SU-DHL-6 (cell line): ENCODE data around the gene ZNF519.
"Not testable (repeated sequence)": the region's sequence is repeated elsewhere in the genome, so short reads cannot be mapped to it uniquely, and the experiment has no call there.

Source experiments
- EZH2phosphoT487 ChIP-seq: fragments of 200-600 bp; sonication (generic), shearing (Covaris generic); conservative IDR thresholded peaks from 2 replicates; pipeline ENCODE4 v1.6.1; 2018; ENCODE audit warnings: mild to moderate bottlenecking, antibody characterized with exemption, low read length, moderate library complexity, mixed read lengths
- TF ChIP-seq, protein P1 (sequence below): fragments of 200-600 bp; sonication (generic); IDR thresholded peaks from one replicate; pipeline ENCODE4 v1.5.1; 2017; ENCODE audit warnings: antibody characterized with exemption, mild to moderate bottlenecking, low read length, moderate library complexity; ENCODE audit not compliant: insufficient read depth, poor library complexity, severe bottlenecking

DNA sequence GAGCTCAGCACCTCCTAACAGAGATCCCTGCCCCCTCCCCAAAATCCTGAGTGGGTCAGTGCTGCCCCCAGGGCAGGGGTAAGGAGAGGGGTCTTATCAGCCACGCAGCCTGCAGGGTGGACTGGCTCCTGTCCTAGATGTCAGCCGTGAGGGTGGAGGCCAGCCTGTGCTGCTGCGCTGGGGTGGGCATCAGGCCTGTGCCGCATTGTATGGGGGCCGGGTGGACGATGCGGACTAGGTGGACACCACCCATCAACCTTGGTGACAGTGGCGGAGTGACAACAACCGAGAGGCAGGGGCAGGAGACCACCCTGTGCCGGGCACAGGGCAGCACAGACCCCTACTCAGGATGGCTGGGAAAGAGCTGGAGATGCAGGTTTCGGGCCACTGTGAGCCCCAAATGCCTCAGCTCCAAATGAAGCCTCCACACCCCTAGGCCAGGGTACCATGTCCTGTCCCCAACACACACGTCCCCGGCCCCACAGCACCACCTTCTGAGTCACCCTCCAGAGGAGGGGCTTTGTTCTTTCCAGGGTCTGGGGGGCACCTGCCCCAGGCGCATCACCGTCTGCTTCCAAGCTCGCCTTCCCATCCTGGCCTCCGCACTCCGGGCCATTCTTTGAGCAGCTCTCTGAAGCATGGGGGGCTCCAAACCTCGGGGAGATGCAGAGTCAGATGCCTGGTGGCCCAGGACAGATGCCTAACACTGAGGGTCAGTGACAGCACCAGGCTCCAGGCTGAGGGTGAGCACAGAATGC, 13.5 kb upstream of the ZNF519 start:
- TF ChIP-seq, protein P1, sequence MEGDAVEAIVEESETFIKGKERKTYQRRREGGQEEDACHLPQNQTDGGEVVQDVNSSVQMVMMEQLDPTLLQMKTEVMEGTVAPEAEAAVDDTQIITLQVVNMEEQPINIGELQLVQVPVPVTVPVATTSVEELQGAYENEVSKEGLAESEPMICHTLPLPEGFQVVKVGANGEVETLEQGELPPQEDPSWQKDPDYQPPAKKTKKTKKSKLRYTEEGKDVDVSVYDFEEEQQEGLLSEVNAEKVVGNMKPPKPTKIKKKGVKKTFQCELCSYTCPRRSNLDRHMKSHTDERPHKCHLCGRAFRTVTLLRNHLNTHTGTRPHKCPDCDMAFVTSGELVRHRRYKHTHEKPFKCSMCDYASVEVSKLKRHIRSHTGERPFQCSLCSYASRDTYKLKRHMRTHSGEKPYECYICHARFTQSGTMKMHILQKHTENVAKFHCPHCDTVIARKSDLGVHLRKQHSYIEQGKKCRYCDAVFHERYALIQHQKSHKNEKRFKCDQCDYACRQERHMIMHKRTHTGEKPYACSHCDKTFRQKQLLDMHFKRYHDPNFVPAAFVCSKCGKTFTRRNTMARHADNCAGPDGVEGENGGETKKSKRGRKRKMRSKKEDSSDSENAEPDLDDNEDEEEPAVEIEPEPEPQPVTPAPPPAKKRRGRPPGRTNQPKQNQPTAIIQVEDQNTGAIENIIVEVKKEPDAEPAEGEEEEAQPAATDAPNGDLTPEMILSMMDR = not testable (repeated sequence)
- not testable (repeated sequence) for TF ChIP-seq EZH2phosphoT487
